ENCODE results near the gene SNX25.

DNA sequence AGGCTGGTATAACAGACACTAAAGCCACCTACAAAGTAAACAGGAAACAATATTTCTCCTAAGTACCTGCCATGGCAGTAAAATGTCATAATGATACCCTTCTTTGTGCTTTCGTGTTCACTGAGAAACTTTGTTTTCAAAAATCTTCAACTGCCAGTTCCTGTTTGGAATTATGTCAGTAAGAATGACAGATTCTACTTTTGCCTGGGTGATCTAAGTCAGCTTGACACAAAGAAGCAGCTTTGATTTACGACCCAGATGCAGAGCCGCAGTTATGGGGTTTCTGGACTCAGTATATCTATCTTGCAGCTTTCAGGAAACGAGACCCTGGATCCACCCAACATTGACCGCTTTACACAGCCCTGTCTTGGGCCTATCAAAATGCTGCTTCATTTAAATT lies 71.2 kb downstream of the SNX25 start:
- TF ChIP-seq KDM3A (CRISPR knock-in tag; IDR thresholded peaks at IDR 0.05; ENCODE audit: low read depth) (no peak), RELA (CRISPR knock-in tag; IDR thresholded peaks at IDR 0.05) (no peak), RAD21 (CRISPR knock-in tag; IDR thresholded peaks at IDR 0.05) (no peak), POLR2A (IDR thresholded peaks at IDR 0.05; ENCODE audit: insufficient read depth in 1 of 2, low read depth in 2 of 2, low read length in 2 of 2) (no peak), ZNF337 (CRISPR knock-in tag; IDR thresholded peaks at IDR 0.05; ENCODE audit: borderline replicate concordance, low read depth) (no peak), MXI1 (IDR thresholded peaks at IDR 0.05; ENCODE audit: borderline replicate concordance, low read depth, low read length) (no peak), ZFP36 (IDR thresholded peaks at IDR 0.05; ENCODE audit: borderline replicate concordance, low read depth, low read length, partially characterized antibody) (no peak), ZNF30 (CRISPR knock-in tag; IDR thresholded peaks at IDR 0.05) (no peak)
- TF ChIP-seq, protein P1, sequence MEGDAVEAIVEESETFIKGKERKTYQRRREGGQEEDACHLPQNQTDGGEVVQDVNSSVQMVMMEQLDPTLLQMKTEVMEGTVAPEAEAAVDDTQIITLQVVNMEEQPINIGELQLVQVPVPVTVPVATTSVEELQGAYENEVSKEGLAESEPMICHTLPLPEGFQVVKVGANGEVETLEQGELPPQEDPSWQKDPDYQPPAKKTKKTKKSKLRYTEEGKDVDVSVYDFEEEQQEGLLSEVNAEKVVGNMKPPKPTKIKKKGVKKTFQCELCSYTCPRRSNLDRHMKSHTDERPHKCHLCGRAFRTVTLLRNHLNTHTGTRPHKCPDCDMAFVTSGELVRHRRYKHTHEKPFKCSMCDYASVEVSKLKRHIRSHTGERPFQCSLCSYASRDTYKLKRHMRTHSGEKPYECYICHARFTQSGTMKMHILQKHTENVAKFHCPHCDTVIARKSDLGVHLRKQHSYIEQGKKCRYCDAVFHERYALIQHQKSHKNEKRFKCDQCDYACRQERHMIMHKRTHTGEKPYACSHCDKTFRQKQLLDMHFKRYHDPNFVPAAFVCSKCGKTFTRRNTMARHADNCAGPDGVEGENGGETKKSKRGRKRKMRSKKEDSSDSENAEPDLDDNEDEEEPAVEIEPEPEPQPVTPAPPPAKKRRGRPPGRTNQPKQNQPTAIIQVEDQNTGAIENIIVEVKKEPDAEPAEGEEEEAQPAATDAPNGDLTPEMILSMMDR (CRISPR knock-in tag; IDR thresholded peaks at IDR 0.05) = no peak
- TF ChIP-seq, protein P2, sequence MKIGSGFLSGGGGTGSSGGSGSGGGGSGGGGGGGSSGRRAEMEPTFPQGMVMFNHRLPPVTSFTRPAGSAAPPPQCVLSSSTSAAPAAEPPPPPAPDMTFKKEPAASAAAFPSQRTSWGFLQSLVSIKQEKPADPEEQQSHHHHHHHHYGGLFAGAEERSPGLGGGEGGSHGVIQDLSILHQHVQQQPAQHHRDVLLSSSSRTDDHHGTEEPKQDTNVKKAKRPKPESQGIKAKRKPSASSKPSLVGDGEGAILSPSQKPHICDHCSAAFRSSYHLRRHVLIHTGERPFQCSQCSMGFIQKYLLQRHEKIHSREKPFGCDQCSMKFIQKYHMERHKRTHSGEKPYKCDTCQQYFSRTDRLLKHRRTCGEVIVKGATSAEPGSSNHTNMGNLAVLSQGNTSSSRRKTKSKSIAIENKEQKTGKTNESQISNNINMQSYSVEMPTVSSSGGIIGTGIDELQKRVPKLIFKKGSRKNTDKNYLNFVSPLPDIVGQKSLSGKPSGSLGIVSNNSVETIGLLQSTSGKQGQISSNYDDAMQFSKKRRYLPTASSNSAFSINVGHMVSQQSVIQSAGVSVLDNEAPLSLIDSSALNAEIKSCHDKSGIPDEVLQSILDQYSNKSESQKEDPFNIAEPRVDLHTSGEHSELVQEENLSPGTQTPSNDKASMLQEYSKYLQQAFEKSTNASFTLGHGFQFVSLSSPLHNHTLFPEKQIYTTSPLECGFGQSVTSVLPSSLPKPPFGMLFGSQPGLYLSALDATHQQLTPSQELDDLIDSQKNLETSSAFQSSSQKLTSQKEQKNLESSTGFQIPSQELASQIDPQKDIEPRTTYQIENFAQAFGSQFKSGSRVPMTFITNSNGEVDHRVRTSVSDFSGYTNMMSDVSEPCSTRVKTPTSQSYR (CRISPR knock-in tag; IDR thresholded peaks at IDR 0.05; ENCODE audit: borderline replicate concordance) = no peak
